HG03064 (cell line): ENCODE data around the gene RAB29.
A peak's percentile ranks its signal among the peaks of the same experiment; 100 is the strongest.

ENCODE experiments used
- ATAC-seq: cut with Tn5 transposase; IDR thresholded peaks from one replicate; pipeline ENCODE4 v1.9.1; 2021; ENCODE audit warnings: low read depth; ENCODE audit not compliant: unreplicated experiment

The RAB29 gene

GRCh38 chr1:205767248-205767647 lies 8.0 kb downstream of the RAB29 start:
- ATAC-seq = no peak

- no peak for ATAC-seq
Measured at GRCh38 chr1:205766570-205766969, 8.7 kb downstream of the RAB29 start.

- ATAC-seq = no peak
Measured at GRCh38 chr1:205766038-205766437, 9.2 kb downstream of the RAB29 start.

- ATAC-seq = no peak
Measured at GRCh38 chr1:205764578-205764977, 10.7 kb downstream of the RAB29 start.

- no peak for ATAC-seq
Measured at GRCh38 chr1:205763980-205764379, 11.3 kb downstream of the RAB29 start.

GRCh38 chr1:205760606-205761005 lies 14.7 kb downstream of the RAB29 start:
- ATAC-seq = no peak

- ATAC-seq = no peak
Measured at GRCh38 chr1:205756552-205756951, 18.7 kb downstream of the RAB29 start.

- ATAC-seq = no peak
Measured at GRCh38 chr1:205754857-205755256, 20.4 kb downstream of the RAB29 start.

- no peak for ATAC-seq
Measured at GRCh38 chr1:205751036-205751651, 24.1 kb downstream of the RAB29 start.

- peak; percentile 65 for ATAC-seq
Measured at GRCh38 chr1:205750138-205751035, 24.9 kb downstream of the RAB29 start, which contains the start of gene NUCKS1. NUCKS1 (minus strand) TSS chr1:205750182; CDS start chr1:205749973, 209 bp downstream.

GRCh38 chr1:205749234-205750137 lies 25.8 kb downstream of the RAB29 start:
- peak; percentile 71 for ATAC-seq

- ATAC-seq = peak; percentile 15
Measured at GRCh38 chr1:205748403-205749233, 26.7 kb downstream of the RAB29 start.

- no peak for ATAC-seq
Measured at GRCh38 chr1:205746757-205747412, 28.4 kb downstream of the RAB29 start.

- ATAC-seq = no peak
Measured at GRCh38 chr1:205744403-205744802, 30.9 kb downstream of the RAB29 start.

- no peak for ATAC-seq
Measured at GRCh38 chr1:205743977-205744376, 31.3 kb downstream of the RAB29 start.

- no peak for ATAC-seq
Measured at GRCh38 chr1:205741681-205742080, 33.6 kb downstream of the RAB29 start.

- ATAC-seq = no peak
Measured at GRCh38 chr1:205739348-205740160, 35.7 kb downstream of the RAB29 start.

GRCh38 chr1:205735218-205735617 lies 40.1 kb downstream of the RAB29 start:
- no peak for ATAC-seq
